HG03095 (cell line): ENCODE results near the gene SAMD1.

Experiments used
- ATAC-seq: cut with Tn5 transposase; IDR thresholded peaks from one replicate; pipeline ENCODE4 v1.9.1; 2021; ENCODE audit warnings: moderate library complexity; ENCODE audit not compliant: unreplicated experiment

Gene SAMD1

DNA sequence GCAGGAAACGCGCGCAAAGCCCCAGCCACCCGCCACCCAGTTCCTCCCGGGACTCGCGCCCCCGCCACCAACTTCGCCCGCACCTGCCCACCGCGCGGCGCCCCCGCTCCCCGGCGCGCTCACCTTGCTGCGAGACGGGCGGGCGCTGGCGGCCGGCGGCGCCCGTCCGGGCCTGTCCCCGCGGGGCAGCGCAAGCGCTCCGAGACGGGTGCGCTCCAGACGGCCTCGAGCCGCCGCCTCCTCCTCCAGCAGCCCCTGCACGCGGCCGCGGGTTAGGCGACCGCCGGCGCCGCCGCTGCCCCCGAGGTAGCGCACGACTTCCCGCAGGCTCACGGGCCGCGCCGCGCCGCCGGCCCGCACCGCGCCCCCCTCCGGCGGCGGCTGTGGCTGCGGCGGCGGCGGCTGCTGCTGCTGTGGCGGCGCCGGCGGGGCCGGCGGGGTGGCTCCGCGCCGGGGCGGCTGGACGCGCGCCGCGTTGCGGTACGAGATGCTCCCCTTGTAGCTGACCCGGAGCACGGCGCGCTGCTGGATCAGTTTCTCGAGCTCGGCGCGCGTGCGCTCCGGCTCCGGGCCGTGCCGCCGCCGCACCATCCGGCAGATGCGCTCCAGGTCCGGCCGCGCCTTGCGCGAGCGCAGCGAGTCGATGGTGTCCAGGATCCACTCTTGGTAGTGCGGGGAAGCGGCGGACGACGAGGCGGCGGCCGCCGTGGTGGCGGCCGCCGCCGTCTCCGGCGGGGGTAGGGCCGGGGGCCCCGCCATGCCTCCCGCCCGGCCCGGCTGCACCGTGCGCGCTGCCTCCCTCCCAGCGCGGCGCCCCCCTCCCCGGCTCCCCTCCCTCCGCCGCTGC lies 666 bp downstream of the SAMD1 start:
- no peak for ATAC-seq

DNA sequence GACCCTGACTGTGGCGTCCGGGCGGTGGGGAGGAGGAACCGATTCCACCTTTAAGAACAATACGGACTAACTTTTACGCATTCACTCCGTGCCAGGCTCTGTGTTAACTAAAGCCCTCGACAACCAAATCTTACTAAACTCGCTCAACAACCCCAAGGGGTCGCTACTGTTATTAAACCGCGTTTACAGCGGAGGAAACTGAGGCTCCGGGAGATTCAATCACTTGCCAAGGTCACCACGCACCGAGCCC lies 1.2 kb downstream of the SAMD1 start:
- ATAC-seq = no peak

DNA sequence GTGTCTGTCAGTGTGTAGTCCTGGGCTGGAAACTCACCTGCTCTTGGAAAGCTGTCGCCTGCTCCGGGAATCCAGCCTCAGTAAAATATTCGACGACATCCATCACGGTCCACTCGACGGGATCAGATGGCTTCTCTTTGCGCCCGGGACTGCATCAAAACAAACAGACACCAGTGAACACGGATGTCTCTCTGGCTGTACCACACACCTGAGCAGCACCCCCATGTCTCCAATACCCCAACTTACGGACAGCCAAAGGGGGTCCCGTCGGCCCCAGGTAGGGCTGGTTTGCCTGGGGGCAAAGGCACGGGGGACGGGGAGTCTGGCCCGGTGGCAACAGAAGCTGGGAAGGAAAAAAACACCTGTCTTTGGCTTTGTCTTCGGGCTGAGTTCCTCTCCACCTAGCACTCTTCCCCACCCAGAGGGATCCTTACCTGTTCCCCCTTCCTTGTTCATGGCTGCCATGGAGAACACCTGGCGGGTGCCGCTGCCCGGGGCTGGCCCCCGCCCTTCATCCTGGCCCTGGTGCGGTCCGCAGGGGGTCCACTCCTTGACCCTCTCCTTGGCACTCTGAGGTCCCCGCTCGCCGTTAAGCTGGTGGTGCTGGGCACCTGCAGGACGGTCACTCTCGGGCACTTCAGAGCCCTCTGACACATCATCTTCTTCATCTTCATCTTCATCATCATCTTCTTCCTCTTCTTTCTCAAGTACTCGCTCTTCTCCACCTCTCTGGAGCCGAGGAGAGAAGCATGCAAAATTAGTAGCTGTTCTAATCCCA lies 1.7 kb downstream of the SAMD1 start:
- no peak for ATAC-seq

DNA sequence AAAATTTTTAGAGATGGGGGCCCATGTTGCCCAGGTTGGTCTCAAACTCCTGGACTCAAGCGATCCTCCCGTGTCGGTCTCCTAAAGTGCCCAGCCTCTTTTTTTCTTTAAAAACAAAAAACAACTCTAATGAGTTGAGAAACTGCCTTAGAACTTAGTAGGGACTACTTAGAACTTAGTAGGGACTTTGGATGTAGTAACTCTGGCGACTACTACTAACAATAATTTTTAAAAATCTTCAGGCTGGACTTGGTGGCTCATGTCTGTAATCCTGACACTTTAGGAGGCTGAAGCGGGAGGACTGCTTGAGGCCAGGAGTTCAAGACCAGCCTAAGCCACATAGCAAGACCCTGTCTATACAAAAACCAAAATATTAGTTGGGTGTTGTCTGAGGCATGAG lies 4.5 kb downstream of the SAMD1 start:
- no peak for ATAC-seq

DNA sequence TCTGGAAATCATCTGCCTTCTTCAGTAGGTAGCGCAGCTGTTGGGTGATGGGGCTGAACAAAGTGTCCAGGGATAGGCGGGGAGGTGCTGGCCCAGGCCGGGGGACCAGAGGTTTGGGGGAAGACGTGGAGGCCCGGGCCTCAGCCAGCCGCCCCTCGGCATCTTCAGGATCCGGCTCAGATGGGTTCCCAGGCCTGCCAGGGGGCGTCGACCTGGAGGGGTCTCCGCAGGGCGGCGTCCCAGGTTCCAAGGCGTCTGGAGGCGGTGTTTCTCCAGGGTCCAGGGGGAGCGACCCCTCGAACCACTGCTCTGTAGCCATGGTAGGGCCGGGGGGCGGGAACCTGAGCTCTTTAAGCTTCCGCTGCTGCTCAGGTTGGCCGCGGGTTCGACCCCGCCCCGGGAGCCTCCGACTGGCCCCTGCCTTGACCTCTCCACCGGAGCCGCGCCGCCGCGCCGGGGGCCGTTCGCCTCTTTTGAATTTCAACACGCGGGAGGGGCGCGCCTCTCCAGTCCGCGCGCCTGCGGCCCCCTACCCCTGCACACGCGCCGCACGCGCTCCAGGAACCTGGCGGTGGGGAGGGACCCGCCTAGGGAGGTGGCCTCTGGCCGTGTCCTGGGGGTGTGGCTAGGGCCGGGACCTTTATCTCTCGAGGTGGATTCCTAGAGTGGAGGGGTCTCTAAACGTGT lies 5.1 kb downstream of the SAMD1 start, which contains the start of gene C19orf67:
Gene C19orf67, minus strand, starts transcription at position 475 of the 687 bp plus-strand sequence. Its CDS starts 156 bp downstream, at position 319.
- no peak for ATAC-seq

DNA sequence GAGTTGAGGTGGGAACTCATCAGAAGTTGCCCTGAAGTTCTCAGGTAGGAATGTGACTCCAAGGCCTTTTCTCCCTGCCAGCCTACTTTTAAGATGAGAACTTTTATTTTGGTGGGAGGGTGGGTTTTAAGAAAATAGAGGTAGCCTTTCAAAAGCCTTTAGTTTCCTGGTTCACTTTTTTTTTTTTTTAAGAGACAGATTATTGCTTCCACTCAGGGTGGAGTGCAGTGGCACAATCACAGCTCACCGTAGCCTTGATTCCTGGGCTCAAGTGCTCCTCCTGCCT lies 7.9 kb downstream of the SAMD1 start:
- no peak for ATAC-seq

DNA sequence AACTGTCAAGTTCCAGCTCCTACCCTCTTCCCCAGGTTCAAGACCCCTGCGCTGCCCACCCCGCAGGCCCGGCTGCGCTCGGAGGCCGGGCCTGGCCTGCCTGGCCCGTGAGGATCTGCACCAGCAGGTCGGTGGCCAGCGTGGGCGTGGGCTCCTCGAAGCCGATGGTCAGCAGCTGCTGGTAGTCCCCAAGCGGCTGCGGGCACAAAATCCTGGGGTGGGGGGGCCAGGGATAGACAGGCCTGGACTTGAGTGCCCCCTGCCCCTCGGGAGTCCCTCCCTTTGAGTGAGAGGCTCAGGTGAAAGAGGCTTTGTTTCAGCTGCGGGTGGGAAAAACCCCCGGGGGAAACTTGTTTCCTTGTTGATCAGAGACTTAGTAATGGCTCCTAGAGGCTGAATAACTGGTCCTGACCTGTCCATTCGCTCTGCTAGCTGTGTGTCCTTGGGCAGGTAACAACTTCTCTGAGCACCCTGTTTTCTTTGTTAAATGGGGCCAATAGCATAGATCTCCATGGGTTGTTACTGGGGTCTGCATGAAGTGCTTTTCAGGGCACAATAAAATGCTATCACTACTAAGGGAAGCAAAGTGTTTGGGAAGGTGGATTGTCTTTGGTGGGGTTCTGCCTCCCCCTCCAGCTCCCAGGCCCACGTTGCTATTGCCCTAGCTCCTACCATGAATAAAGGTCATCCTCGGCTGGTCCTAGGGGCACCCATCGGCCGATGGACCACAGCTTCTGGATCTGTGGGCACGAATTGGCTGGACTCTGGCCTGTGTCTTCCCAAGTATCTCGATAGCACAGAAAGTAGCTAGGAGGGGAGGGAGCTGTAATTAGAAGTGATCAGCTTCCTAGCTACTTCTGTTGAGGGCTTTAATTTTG lies 8.5 kb downstream of the SAMD1 start:
- no peak for ATAC-seq

DNA sequence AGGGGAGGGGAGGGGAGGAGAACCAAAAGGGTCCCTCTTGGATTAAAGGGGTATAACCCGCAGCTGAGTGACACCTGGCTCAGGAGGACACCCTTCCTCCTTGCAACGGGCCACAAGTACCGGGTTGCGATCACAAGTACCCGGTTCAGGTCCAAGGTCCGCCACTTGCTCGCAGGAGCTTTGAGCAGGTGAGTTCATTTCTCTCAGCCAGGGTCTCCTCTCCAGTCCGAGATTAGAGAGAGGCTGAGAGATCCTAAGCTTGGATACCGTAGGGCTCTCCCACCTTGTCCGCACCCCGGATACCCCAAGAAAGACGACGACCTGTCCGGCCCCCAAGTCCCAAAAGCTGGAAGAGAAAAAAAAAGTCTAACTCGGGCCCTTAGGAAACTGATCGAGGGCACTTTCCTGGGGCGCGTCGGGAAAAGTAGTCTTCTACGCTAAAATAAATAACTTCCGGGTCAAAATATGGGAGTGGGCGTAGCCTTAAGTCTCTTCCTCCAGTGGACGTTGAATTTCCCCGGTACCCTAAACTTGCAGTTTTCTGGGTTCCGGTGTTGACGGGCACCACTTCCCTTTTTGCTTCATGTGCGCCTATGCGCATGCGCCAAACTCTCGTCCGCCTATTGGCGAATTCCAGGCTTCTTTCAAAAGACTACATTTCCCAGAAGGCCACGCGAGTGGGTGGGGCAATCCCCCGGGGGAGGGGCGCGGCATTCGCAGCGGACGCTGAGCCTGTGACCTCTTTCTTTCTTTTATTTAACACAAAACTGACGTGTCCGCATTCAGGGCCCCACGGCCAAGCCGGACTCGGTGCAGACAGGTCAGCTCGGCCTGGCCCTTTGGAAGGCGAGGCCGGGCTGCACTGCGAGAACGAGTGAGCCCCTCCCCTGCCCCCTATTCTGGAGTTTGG lies 9.4 kb downstream of the SAMD1 start:
- ATAC-seq = peak; percentile 64

DNA sequence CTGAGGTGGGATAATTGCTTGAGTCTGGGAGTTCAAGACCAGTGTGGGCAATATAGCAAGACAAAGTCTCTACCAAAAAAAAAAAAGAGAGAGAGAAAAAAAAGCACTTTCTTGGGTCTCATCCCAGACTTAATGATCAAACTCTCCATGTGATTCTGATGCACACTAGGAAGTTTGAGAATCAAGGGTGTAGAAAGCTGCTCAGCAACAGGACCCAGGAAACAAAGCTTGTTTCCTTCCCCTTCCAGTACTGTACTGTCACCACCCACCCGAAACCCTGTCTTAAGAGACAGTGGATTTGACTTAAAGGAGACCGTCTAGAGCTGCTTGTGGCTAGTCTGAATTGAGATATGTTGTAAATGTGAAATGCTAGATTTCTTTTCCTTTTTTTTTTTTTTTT lies 12.1 kb downstream of the SAMD1 start:
- no peak for ATAC-seq

DNA sequence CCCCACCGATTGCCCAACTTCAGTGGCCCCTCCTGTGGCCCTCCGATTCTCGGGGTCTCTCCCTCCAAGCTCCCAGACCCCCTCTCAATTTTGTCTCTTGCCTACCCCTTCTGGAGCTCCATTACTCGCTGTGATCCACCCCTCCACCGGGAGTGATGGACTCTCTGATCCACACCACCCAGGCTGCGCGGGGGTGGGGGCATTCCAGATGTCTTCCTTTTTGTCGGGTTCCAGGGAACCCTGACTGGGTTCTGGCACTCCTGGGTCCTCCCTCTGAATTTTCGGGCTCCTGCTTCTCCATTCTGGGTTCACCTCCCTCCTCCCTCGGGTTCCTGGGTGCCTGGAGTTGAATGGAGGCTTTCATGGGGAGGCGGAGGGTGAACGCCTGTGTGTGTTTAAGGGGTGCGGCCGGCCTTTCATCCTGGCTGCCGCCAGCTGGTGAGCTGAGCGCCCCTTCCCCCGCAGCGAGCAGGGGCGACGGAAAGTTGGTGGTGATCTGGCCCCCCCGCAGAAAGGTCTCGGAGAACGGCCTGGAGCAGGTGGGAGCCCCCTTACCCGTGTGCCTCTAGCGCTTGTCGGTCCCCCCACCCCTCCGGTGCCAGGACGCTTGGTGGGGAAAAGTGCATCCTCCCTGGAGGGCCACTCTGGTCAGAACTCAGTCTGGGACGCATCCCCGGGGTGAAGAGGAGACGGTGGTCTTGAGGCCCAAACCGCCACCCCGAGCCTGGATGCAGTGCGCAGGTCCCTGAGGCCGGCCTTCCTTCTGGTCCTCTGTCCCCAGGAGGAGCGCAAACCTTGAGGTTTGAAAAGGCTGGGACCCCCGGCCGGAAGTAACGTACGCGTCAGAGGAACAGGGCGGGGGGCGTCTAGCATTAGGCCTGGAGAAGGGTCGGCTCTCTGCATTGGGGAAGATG lies 16.4 kb downstream of the SAMD1 start:
- ATAC-seq = no peak

DNA sequence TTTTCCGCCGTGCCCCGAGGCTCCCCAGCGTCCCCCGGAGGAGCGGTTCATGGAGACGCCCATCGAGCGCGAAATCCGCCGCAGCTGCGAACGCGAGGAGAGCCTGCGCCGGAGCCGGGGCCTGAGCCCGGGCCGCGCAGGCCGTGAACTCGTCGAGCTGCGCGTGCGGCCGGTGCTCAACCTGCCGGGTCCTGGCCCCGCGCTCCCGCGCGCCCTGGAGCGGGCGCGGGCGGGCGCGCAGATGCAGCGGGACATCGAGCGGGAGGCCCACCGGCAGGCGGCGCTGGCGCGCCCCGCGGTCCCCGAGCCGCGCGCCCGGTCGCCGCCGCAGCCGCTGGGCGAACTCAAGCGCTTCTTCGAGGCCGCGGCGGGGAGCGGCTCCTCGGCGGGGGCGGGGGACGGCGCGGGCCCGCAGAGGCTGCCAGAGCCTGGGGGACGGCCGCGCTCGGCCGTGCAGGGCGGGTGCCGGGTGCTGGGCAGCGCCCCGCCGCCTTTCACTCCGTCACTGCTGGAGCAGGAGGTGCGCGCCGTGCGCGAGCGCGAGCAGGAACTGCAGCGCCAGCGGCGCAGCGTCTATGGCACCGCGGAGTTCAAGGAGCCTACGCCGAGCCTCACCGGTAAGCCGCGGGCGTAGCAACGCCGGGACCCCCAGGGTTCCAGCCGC lies 17.2 kb downstream of the SAMD1 start:
- ATAC-seq = no peak

DNA sequence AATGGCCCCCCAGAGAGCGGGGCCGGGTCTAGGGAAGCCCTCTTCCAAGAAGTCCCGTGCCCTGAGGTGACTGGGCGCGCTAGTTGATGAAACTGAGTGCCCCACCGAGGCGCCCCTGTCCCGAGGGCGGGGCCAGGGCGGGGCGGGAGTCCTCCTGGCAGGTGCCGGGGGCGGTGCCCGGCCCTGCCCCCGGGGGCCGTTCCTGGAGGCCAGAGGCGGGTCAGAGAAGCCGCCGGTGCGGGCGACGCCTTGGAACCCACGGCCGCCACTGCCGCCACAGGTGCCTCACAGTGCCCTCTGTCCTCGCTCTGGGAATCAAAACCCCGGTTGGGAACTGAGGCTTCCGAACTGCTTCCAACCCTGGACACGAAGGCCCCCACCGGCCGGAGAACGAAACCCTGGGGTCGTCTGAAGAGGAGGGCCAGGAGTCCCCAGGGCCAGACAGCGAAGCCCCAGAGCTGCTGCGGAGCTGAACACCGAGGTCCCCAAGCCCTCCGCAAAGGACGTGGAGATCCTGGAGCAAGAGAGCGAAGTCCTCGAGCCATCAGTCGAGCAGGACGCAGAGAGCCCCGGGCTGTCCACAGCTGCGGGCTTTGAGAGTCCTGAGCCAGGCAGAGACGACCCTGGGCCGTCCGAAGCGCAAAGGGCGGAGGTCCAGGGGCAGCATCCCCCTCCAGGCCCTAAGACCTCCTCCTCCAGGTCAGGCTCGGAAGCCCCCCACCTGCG lies 17.9 kb downstream of the SAMD1 start, which contains the start of gene MISP3:
Gene MISP3, plus strand, starts transcription at position 252 of the 726 bp plus-strand sequence. CDS start 524 bp downstream, outside the sequence.
- ATAC-seq = no peak

DNA sequence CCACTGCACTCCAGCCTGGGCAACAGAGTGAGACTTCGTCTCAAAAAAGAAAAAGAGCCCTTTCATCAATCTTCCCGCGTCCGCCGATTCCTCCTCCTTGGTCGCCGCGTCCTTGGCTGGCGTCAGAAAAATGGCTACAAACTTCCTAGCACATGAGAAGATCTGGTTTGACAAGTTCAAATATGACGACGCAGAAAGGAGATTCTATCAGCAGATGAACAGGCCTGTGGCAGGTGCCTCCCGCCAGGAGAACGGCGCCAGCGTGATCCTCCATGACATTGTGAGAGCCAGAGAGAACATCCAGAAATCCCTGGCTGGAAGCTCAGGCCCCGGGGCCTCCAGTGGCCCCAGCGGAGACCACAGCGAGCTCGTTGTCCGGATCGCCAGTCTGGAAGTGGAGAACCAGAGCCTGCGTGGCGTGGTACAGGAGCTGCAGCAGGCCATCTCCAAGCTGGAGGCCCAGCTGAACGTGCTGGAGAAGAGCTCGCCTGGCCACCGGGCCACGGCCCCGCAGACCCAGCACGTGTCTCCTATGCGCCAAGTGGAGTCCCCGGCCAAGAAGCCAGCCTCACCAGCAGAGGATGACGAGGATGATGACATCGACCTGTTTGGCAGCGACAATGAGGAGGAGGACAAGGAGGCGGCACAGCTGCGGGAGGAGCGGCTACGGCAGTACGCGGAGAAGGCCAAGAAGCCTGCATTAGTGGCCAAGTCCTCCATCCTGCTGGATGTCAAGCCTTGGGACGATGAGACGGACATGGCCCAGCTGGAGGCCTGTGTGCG lies 20.1 kb downstream of the SAMD1 start:
- no peak for ATAC-seq

DNA sequence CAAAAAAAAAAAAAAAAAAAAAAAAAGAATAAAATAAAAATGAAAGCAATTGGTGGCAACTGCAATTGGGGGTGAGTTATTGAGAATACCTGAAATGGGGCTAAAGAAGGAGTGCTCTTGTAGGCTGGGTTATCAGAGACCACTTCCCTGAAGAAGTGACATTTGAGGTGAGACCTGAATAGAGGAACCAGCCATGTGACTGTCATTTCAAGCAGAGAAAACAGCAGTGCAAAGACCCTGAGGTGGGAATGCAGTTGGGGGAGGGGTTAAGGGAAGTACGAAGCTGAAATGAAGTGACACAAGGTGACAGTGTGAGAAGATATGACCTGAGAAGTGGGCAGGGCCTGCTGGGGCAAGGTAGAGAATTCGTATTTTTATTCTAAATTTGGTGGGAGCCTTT lies 24.4 kb downstream of the SAMD1 start:
- no peak for ATAC-seq

DNA sequence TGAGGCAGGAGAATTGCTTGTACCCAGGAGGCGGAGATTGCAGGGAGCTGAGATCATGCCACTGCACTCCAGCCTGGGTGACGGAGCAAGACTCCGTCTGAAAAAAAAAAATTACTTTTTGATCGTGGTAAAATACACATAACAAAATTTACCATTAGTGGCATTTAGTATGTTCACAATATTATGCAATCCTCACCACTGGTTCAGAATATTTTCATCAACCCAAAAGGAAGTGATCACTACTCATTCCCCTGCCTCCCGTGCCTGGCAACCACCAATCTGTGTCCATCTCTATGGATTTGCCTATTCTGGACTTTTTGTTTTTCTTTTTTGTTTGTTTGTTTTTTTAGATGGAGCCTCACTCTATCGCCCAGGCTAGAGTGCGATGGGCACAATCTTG lies 27.4 kb downstream of the SAMD1 start:
- no peak for ATAC-seq

DNA sequence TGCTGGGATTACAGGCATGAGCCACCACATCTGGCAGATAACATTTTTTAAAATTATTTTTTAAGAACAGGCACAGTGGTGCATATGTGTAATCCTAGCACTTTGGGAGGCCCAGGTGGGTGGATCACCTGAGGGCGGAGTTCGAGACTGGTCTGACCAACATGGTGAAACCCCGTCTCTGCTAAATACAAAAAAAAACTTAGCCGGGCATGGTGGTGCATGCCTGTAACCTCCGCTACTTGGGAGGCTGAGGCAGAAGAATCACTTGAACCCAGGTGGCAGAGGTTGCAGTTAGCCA lies 28.0 kb downstream of the SAMD1 start:
- no peak for ATAC-seq
